ENCODE results near the gene ZNF426.
"Not testable (repeated sequence)": the region's sequence is repeated elsewhere in the genome, so short reads cannot be mapped to it uniquely, and the experiment has no call there.

The ZNF426 gene

GRCh38 chr19:9538183-9539058, at the start of gene ZNF426:
TSS of gene ZNF426 (minus strand) at chr19:9538645. CDS start at chr19:9536232, 2,413 bp downstream.
- DNase-seq = peak; percentile 89

- DNase-seq = peak; percentile 48
These were observed 48.3 kb upstream of the ZNF426 start for GRCh38 chr19:9586764-9587163.

- DNase-seq = peak; percentile 79
These were observed 45.8 kb upstream of the ZNF426 start, which contains the start of gene ZNF121 for GRCh38 chr19:9584073-9584833. TSS of gene ZNF121 (minus strand) at chr19:9584504. CDS start at chr19:9568097, 16,407 bp downstream.

GRCh38 chr19:9582081-9582725, 43.8 kb upstream of the ZNF426 start:
- DNase-seq = not testable (repeated sequence)

GRCh38 chr19:9580728-9581127, 42.3 kb upstream of the ZNF426 start:
- no peak for DNase-seq

- no peak for DNase-seq
These were observed 31.8 kb upstream of the ZNF426 start for GRCh38 chr19:9570255-9570654.

GRCh38 chr19:9566729-9567128, 28.3 kb upstream of the ZNF426 start:
- DNase-seq = no peak

GRCh38 chr19:9565900-9566705, 27.7 kb upstream of the ZNF426 start:
- peak; percentile 11 for DNase-seq

GRCh38 chr19:9552536-9553274, 14.3 kb upstream of the ZNF426 start:
- no peak for DNase-seq

GRCh38 chr19:9547870-9548269, 9.4 kb upstream of the ZNF426 start:
- DNase-seq = no peak

GRCh38 chr19:9541281-9541680, 2.8 kb upstream of the ZNF426 start:
- DNase-seq = not testable (repeated sequence)

GRCh38 chr19:9539921-9540320, 1.5 kb upstream of the ZNF426 start:
- not testable (repeated sequence) for DNase-seq

- DNase-seq = not testable (repeated sequence)
These were observed 756 bp upstream of the ZNF426 start for GRCh38 chr19:9539201-9539600.

GRCh38 chr19:9535934-9536333, 2.5 kb downstream of the ZNF426 start:
- DNase-seq = no peak

GRCh38 chr19:9531933-9532332, 6.5 kb downstream of the ZNF426 start:
- DNase-seq = peak; percentile 34

- DNase-seq = peak; percentile 8
These were observed 9.6 kb downstream of the ZNF426 start for GRCh38 chr19:9528757-9529336.

- DNase-seq = no peak
These were observed 14.5 kb downstream of the ZNF426 start for GRCh38 chr19:9523885-9524474.

- DNase-seq = no peak
These were observed 31.2 kb downstream of the ZNF426 start for GRCh38 chr19:9507285-9507684.

- no peak for DNase-seq
These were observed 37.6 kb downstream of the ZNF426 start for GRCh38 chr19:9500796-9501195.

- peak; percentile 44 for DNase-seq
These were observed 40.1 kb downstream of the ZNF426 start, which contains the start of gene ZNF560 for GRCh38 chr19:9498183-9498902. TSS of gene ZNF560 (minus strand) at chr19:9498616. CDS start at chr19:9475313, 23,303 bp downstream.
